ENCODE results near the gene CR1. TPM values are rescaled to one million over a fixed set of nuclear protein-coding genes. Genes with fewer than 3 reads are reported as not detected.
"Not testable (repeated sequence)": the region's sequence is repeated elsewhere in the genome, so short reads cannot be mapped to it uniquely, and the experiment has no call there.

The CR1 gene
- polyA plus RNA-seq, 3 donors from 2014 or later, result 0.32 to 0.39 TPM; not detected in 1

GRCh38 chr1:207487636-207488035 is 8.3 kb upstream of the CR1 start:
- no peak for DNase-seq
- no peak overlapping the region for H3K4me3 Mint-ChIP-seq
- no peaks in the 10 kb centered on the region for H3K36me3 Mint-ChIP-seq
- no peaks in the 10 kb centered on the region for H3K4me1 Mint-ChIP-seq
- peaks cover 3 to 12% (median 9%) of the 10 kb centered on the region in 3 donors for H3K27me3 Mint-ChIP-seq (ENCODE audit: low read depth in 3 of 3)
- H3K9me3 Mint-ChIP-seq, result no peaks in the 10 kb centered on the region
- H3K27ac Mint-ChIP-seq, result no peak overlapping the region

GRCh38 chr1:207493212-207493611 is 2.7 kb upstream of the CR1 start:
- Mint-ChIP-seq H3K9me3 (no peaks in the 10 kb centered on the region), H3K36me3 (no peaks in the 10 kb centered on the region), H3K4me1 (peaks cover 6% of the 10 kb centered on the region in 2 donors), H3K27me3 (ENCODE audit: low read depth in 3 of 3) (peaks cover 11 to 13% (median 12%) of the 10 kb centered on the region in 3 donors), H3K27ac (no peak overlapping the region), H3K4me3 (no peak overlapping the region)
- no peak for DNase-seq

GRCh38 chr1:207494171-207494570 is 1.8 kb upstream of the CR1 start:
- Mint-ChIP-seq H3K36me3 (no peaks in the 10 kb centered on the region), H3K27me3 (ENCODE audit: low read depth in 3 of 3) (peaks cover 12 to 13% (median 13%) of the 10 kb centered on the region in 3 donors), H3K9me3 (no peaks in the 10 kb centered on the region), H3K4me1 (peaks cover 6% of the 10 kb centered on the region in 2 donors), H3K27ac (no peak overlapping the region), H3K4me3 (no peak overlapping the region)
- DNase-seq, result no peak

- H3K4me3 Mint-ChIP-seq, H3K9me3 Mint-ChIP-seq: not testable (repeated sequence)
These were observed 676 bp upstream of the CR1 start for GRCh38 chr1:207495281-207495680.

GRCh38 chr1:207497941-207498340 is 2.0 kb downstream of the CR1 start:
- Mint-ChIP-seq H3K36me3 (no peaks in the 10 kb centered on the region), H3K4me1 (peaks cover 6% of the 10 kb centered on the region in 2 donors), H3K27ac (no peak overlapping the region), H3K27me3 (ENCODE audit: low read depth in 3 of 3) (peaks cover 8 to 19% (median 17%) of the 10 kb centered on the region in 3 donors), H3K9me3 (no peaks in the 10 kb centered on the region), H3K4me3 (no peak overlapping the region)
- no peak for DNase-seq

More at GRCh38 chr1:207495281-207495680, 676 bp upstream of the CR1 start:
- not testable (repeated sequence) for H3K4me1 Mint-ChIP-seq, H3K36me3 Mint-ChIP-seq, H3K27ac Mint-ChIP-seq, DNase-seq
- H3K27me3 Mint-ChIP-seq (ENCODE audit: low read depth in 3 of 3), result peaks cover 10 to 13% (median 12%) of the 10 kb centered on the region in 3 donors

- peaks cover 6% of the 10 kb centered on the region in 2 donors for H3K4me1 Mint-ChIP-seq
- H3K27me3 Mint-ChIP-seq (ENCODE audit: low read depth in 3 of 3), result peaks cover 8 to 19% (median 17%) of the 10 kb centered on the region in 3 donors
- H3K27ac Mint-ChIP-seq, result no peak overlapping the region
- no peaks in the 10 kb centered on the region for H3K36me3 Mint-ChIP-seq
- no peaks in the 10 kb centered on the region for H3K9me3 Mint-ChIP-seq
- no peak overlapping the region for H3K4me3 Mint-ChIP-seq
- DNase-seq, result peak; percentile 35 to 39 (median 38)
These were observed 3.6 kb downstream of the CR1 start for GRCh38 chr1:207499573-207499972.

- peaks cover 6% of the 10 kb centered on the region in 2 donors for H3K4me1 Mint-ChIP-seq
These were observed 4.3 kb downstream of the CR1 start for GRCh38 chr1:207500306-207500705.

GRCh38 chr1:207501071-207501470 is 5.1 kb downstream of the CR1 start:
- H3K27me3 Mint-ChIP-seq (ENCODE audit: low read depth in 3 of 3), result peaks cover 5 to 19% (median 11%) of the 10 kb centered on the region in 3 donors
- no peaks in the 10 kb centered on the region for H3K9me3 Mint-ChIP-seq
- peaks cover 0 to under 1% of the 10 kb centered on the region in 2 donors for H3K4me1 Mint-ChIP-seq
- no peak for DNase-seq
- no peak overlapping the region for H3K27ac Mint-ChIP-seq
- no peaks in the 10 kb centered on the region for H3K36me3 Mint-ChIP-seq
- no peak overlapping the region for H3K4me3 Mint-ChIP-seq

More at GRCh38 chr1:207500306-207500705, 4.3 kb downstream of the CR1 start:
- Mint-ChIP-seq H3K9me3 (no peaks in the 10 kb centered on the region), H3K27me3 (ENCODE audit: low read depth in 3 of 3) (peaks cover 8 to 19% (median 18%) of the 10 kb centered on the region in 3 donors), H3K36me3 (no peaks in the 10 kb centered on the region), H3K27ac (no peak overlapping the region), H3K4me3 (no peak overlapping the region)
- DNase-seq, result no peak

- Mint-ChIP-seq H3K36me3 (no peaks in the 10 kb centered on the region), H3K27me3 (ENCODE audit: low read depth in 3 of 3) (peaks cover 6 to 17% (median 13%) of the 10 kb centered on the region in 3 donors), H3K4me1 (no peaks in the 10 kb centered on the region), H3K27ac (no peak overlapping the region), H3K4me3 (no peak overlapping the region), H3K9me3 (no peaks in the 10 kb centered on the region)
- no peak for DNase-seq
These were observed 6.8 kb downstream of the CR1 start for GRCh38 chr1:207502726-207503125.

GRCh38 chr1:207503950-207504349 is 8.0 kb downstream of the CR1 start:
- H3K36me3 Mint-ChIP-seq, result no peaks in the 10 kb centered on the region
- H3K4me3 Mint-ChIP-seq, result no peak overlapping the region
- DNase-seq, result no peak
- no peaks in the 10 kb centered on the region for H3K9me3 Mint-ChIP-seq
- no peaks in the 10 kb centered on the region for H3K4me1 Mint-ChIP-seq
- H3K27ac Mint-ChIP-seq, result no peak overlapping the region
- peaks cover 6 to 13% (median 11%) of the 10 kb centered on the region in 3 donors for H3K27me3 Mint-ChIP-seq (ENCODE audit: low read depth in 3 of 3)

GRCh38 chr1:207504438-207504837 is 8.5 kb downstream of the CR1 start:
- Mint-ChIP-seq H3K4me3 (no peak overlapping the region), H3K9me3 (no peaks in the 10 kb centered on the region), H3K36me3 (no peaks in the 10 kb centered on the region), H3K27me3 (ENCODE audit: low read depth in 3 of 3) (peaks cover 6 to 13% (median 11%) of the 10 kb centered on the region in 3 donors), H3K4me1 (no peaks in the 10 kb centered on the region), H3K27ac (no peak overlapping the region)
- no peak for DNase-seq

- Mint-ChIP-seq H3K4me3 (no peak overlapping the region), H3K4me1 (no peaks in the 10 kb centered on the region), H3K36me3 (no peaks in the 10 kb centered on the region), H3K27ac (no peak overlapping the region), H3K9me3 (no peaks in the 10 kb centered on the region), H3K27me3 (ENCODE audit: low read depth in 3 of 3) (peaks cover 4 to 13% (median 8%) of the 10 kb centered on the region in 3 donors)
- DNase-seq, result no peak
These were observed 14.5 kb downstream of the CR1 start for GRCh38 chr1:207510444-207510843.

GRCh38 chr1:207514890-207515289 is 18.9 kb downstream of the CR1 start:
- Mint-ChIP-seq H3K27ac (no peak overlapping the region), H3K4me1 (no peaks in the 10 kb centered on the region), H3K27me3 (ENCODE audit: low read depth in 3 of 3) (peaks cover 0 to 8% (median 2%) of the 10 kb centered on the region in 3 donors)

GRCh38 chr1:207516729-207517128 is 20.8 kb downstream of the CR1 start:
- peaks cover 0 to 4% (median 0%) of the 10 kb centered on the region in 3 donors for H3K36me3 Mint-ChIP-seq
- H3K9me3 Mint-ChIP-seq, result peaks cover 0 to 5% (median 0%) of the 10 kb centered on the region in 6 donors
- H3K4me1 Mint-ChIP-seq, result no peaks in the 10 kb centered on the region
- H3K4me3 Mint-ChIP-seq, result no peak overlapping the region
- no peak overlapping the region for H3K27ac Mint-ChIP-seq
- no peak for DNase-seq
- peaks cover 2 to 5% (median 2%) of the 10 kb centered on the region in 3 donors for H3K27me3 Mint-ChIP-seq (ENCODE audit: low read depth in 3 of 3)

More at GRCh38 chr1:207514890-207515289, 18.9 kb downstream of the CR1 start:
- no peak for DNase-seq
- H3K4me3 Mint-ChIP-seq, result no peak overlapping the region
- peaks cover 0 to 4% (median 0%) of the 10 kb centered on the region in 3 donors for H3K36me3 Mint-ChIP-seq
- peaks cover 0 to 5% (median 0%) of the 10 kb centered on the region in 6 donors for H3K9me3 Mint-ChIP-seq

Data from immature natural killer cell (primary cell).